HG03442 (cell line): ENCODE results near the gene TRIP6.

Experiments used
- ATAC-seq: cut with Tn5 transposase; IDR thresholded peaks from one replicate; pipeline ENCODE4 v1.9.1; 2021; ENCODE audit warnings: mild to moderate bottlenecking, moderate library complexity; ENCODE audit not compliant: unreplicated experiment

TRIP6 gene

GRCh38 chr7:100867040-100867775 is at the start of gene TRIP6:
Gene TRIP6 (plus strand): TSS chr7:100867387. CDS start chr7:100867498, 111 bp downstream.
- peak; percentile 40 for ATAC-seq

- ATAC-seq, result no peak
These were observed 48.8 kb upstream of the TRIP6 start for GRCh38 chr7:100818366-100818765.

- ATAC-seq, result no peak
These were observed 48.4 kb upstream of the TRIP6 start for GRCh38 chr7:100818825-100819224.

GRCh38 chr7:100819586-100819985 is 47.6 kb upstream of the TRIP6 start:
- ATAC-seq, result no peak

GRCh38 chr7:100822236-100823139 is 44.7 kb upstream of the TRIP6 start:
- ATAC-seq, result no peak

GRCh38 chr7:100823140-100823525 is 44.1 kb upstream of the TRIP6 start:
- ATAC-seq, result no peak

- ATAC-seq, result no peak
These were observed 43.7 kb upstream of the TRIP6 start for GRCh38 chr7:100823534-100823933.

- no peak for ATAC-seq
These were observed 42.5 kb upstream of the TRIP6 start for GRCh38 chr7:100824499-100825214.

GRCh38 chr7:100825215-100825671 is 41.9 kb upstream of the TRIP6 start:
- no peak for ATAC-seq

- ATAC-seq, result no peak
These were observed 41.3 kb upstream of the TRIP6 start for GRCh38 chr7:100825751-100826513.

GRCh38 chr7:100826514-100827329 is 40.5 kb upstream of the TRIP6 start:
- no peak for ATAC-seq

GRCh38 chr7:100827330-100828226 is 39.6 kb upstream of the TRIP6 start, which contains the start of gene EPHB4:
Gene EPHB4 (minus strand): TSS chr7:100827523. CDS start chr7:100827030, 493 bp downstream.
- no peak for ATAC-seq

GRCh38 chr7:100829150-100829716 is 38.0 kb upstream of the TRIP6 start:
- ATAC-seq, result no peak

GRCh38 chr7:100830396-100830795 is 36.8 kb upstream of the TRIP6 start:
- ATAC-seq, result no peak

- no peak for ATAC-seq
These were observed 34.9 kb upstream of the TRIP6 start for GRCh38 chr7:100832281-100832633.

- no peak for ATAC-seq
These were observed 31.0 kb upstream of the TRIP6 start for GRCh38 chr7:100835903-100836811.

- ATAC-seq, result no peak
These were observed 30.4 kb upstream of the TRIP6 start for GRCh38 chr7:100836812-100837098.
